ENCODE results near the gene RNF123. TPM values are rescaled to one million over a fixed set of nuclear protein-coding genes. Genes with fewer than 3 reads are reported as not detected.

The RNF123 gene
- total and polyA plus RNA-seq, 2 experiments from 2014 or later = 27.7 to 39.1 TPM

- Histone ChIP-seq H2AFZ (no peak overlapping the region), H3K4me2 (no peak overlapping the region), H3K79me2 (peaks cover 9% of the 10 kb centered on the region), H3K9me3 (ENCODE audit: low read depth) (no peaks in the 10 kb centered on the region), H3K9me2 (replicated peaks; ENCODE audit: insufficient read depth) (no peaks in the 10 kb centered on the region), H3K27ac (no peak overlapping the region), H3K4me1 (ENCODE audit: insufficient read depth) (peaks cover 38% of the 10 kb centered on the region), H4K20me1 (ENCODE audit: insufficient read depth, poor library complexity, severe bottlenecking) (no peaks in the 10 kb centered on the region), H3K27me3 (no peaks in the 10 kb centered on the region), H3K36me3 (replicated peaks; ENCODE audit: insufficient read depth, low read depth) (no peaks in the 10 kb centered on the region), H3K4me3 (no peak overlapping the region)
- WGBS (ENCODE audit: low lambda C conversion rate, missing lambda C conversion rate) = 49% methylated on average over 11 of the region's 11 CpGs
- DNase-seq (ENCODE audit: low spot score) = peak; percentile 85
- TF ChIP-seq CTCF (IDR thresholded peaks at IDR 0.05; ENCODE audit: poor library complexity) (peak; percentile 86), EZH2 (IDR thresholded peaks at IDR 0.05; ENCODE audit: borderline replicate concordance) (no peak), EZH2phosphoT487 (IDR thresholded peaks at IDR 0.05; ENCODE audit: low read depth, severe bottlenecking, unreplicated experiment) (no peak)
These were observed 17.8 kb upstream of the RNF123 start for GRCh38 chr3:49671291-49672288.

- Histone ChIP-seq H3K4me3 (peak overlapping the region; percentile 36), H3K9me3 (ENCODE audit: low read depth) (no peaks in the 10 kb centered on the region), H3K36me3 (replicated peaks; ENCODE audit: insufficient read depth, low read depth) (no peaks in the 10 kb centered on the region), H3K79me2 (peaks cover 9% of the 10 kb centered on the region), H2AFZ (peak overlapping the region; percentile 48), H4K20me1 (ENCODE audit: insufficient read depth, poor library complexity, severe bottlenecking) (no peaks in the 10 kb centered on the region), H3K27me3 (no peaks in the 10 kb centered on the region), H3K4me2 (peak overlapping the region; percentile 88), H3K4me1 (ENCODE audit: insufficient read depth) (peaks cover 27% of the 10 kb centered on the region), H3K27ac (peak overlapping the region; percentile 92), H3K9me2 (replicated peaks; ENCODE audit: insufficient read depth) (no peaks in the 10 kb centered on the region)
- peak; percentile 39 for DNase-seq (ENCODE audit: low spot score)
- TF ChIP-seq EZH2 (IDR thresholded peaks at IDR 0.05; ENCODE audit: borderline replicate concordance) (no peak), EZH2phosphoT487 (IDR thresholded peaks at IDR 0.05; ENCODE audit: low read depth, severe bottlenecking, unreplicated experiment) (no peak), CTCF (IDR thresholded peaks at IDR 0.05; ENCODE audit: poor library complexity) (no peak)
- 21% methylated on average over 12 of the region's 17 CpGs for WGBS (ENCODE audit: low lambda C conversion rate, missing lambda C conversion rate)
These were observed 16.1 kb upstream of the RNF123 start for GRCh38 chr3:49673121-49673714.

- no peaks in the 10 kb centered on the region for H3K9me3 ChIP-seq (ENCODE audit: low read depth)
- no peaks in the 10 kb centered on the region for H3K9me2 ChIP-seq (replicated peaks; ENCODE audit: insufficient read depth)
- DNase-seq (ENCODE audit: low spot score) = peak; percentile 99
- peak within 1 kb of the TSS; percentile 48 for H2AFZ ChIP-seq
- H3K27ac ChIP-seq = peak within 1 kb of the TSS; percentile 92
- H3K4me1 ChIP-seq (ENCODE audit: insufficient read depth) = peaks cover 20% of the 10 kb centered on the region
- H3K4me2 ChIP-seq = peak within 1 kb of the TSS; percentile 88
- 1% methylated on average over 51 of the region's 71 CpGs for WGBS (ENCODE audit: low lambda C conversion rate, missing lambda C conversion rate)
- TF ChIP-seq EZH2phosphoT487 (IDR thresholded peaks at IDR 0.05; ENCODE audit: low read depth, severe bottlenecking, unreplicated experiment) (no peak), CTCF (IDR thresholded peaks at IDR 0.05; ENCODE audit: poor library complexity) (no peak), EZH2 (IDR thresholded peaks at IDR 0.05; ENCODE audit: borderline replicate concordance) (no peak)
- H3K27me3 ChIP-seq = no peaks in the 10 kb centered on the region
- H3K36me3 ChIP-seq (replicated peaks; ENCODE audit: insufficient read depth, low read depth) = no peaks in the 10 kb centered on the region
- H3K79me2 ChIP-seq = peaks cover 9% of the 10 kb centered on the region
- peak within 1 kb of the TSS; percentile 56 for H3K4me3 ChIP-seq
- no peaks in the 10 kb centered on the region for H4K20me1 ChIP-seq (ENCODE audit: insufficient read depth, poor library complexity, severe bottlenecking)
These were observed 15.5 kb upstream of the RNF123 start, which contains the start of gene APEH for GRCh38 chr3:49673715-49674496. TSS of gene APEH (plus strand) at chr3:49674351. CDS start at chr3:49674402, 51 bp downstream.
